Stimulated activated CD4-positive, alpha-beta T cell treated with anti-CD3 and anti-CD28 coated beads, Interleukin-2, amount 100 ng/mL, for 48 hours (primary cell): ENCODE results near the gene ITPK1.
"Not testable (repeated sequence)": the region's sequence is repeated elsewhere in the genome, so short reads cannot be mapped to it uniquely, and the experiment has no call there.

ENCODE experiments used
- DNase-seq, 2 donors: peaks; one replicate each; pipeline ENCODE4 v3.0.0-alpha.2; 2020

ITPK1 gene

GRCh38 chr14:93128725-93129459 is 13.2 kb upstream of the ITPK1 start:
- DNase-seq = no peak

GRCh38 chr14:93126111-93126510 is 10.4 kb upstream of the ITPK1 start:
- DNase-seq = no peak

GRCh38 chr14:93122826-93123225 is 7.1 kb upstream of the ITPK1 start:
- DNase-seq = no peak

GRCh38 chr14:93121030-93121834 is 5.5 kb upstream of the ITPK1 start:
- DNase-seq = no peak

- no peak for DNase-seq
These were observed 4.8 kb upstream of the ITPK1 start for GRCh38 chr14:93120517-93120916.

- DNase-seq = no peak
These were observed 1.0 kb upstream of the ITPK1 start for GRCh38 chr14:93116676-93117200.

GRCh38 chr14:93115069-93115820 is 480 bp downstream of the ITPK1 start:
- peak; percentile 71 to 81 for DNase-seq

- no peak for DNase-seq
These were observed 1.0 kb downstream of the ITPK1 start for GRCh38 chr14:93114713-93115068.

- DNase-seq = no peak
These were observed 1.5 kb downstream of the ITPK1 start for GRCh38 chr14:93114068-93114710.

GRCh38 chr14:93113678-93114067 is 2.1 kb downstream of the ITPK1 start:
- DNase-seq = no peak

GRCh38 chr14:93112891-93113677 is 2.6 kb downstream of the ITPK1 start:
- DNase-seq = peak; percentile 76 to 77

GRCh38 chr14:93111541-93111940 is 4.2 kb downstream of the ITPK1 start:
- DNase-seq = not testable (repeated sequence)

- no peak for DNase-seq
These were observed 4.8 kb downstream of the ITPK1 start for GRCh38 chr14:93110856-93111419.

- no peak for DNase-seq
These were observed 5.9 kb downstream of the ITPK1 start for GRCh38 chr14:93109572-93110481.

- DNase-seq = no peak
These were observed 7.6 kb downstream of the ITPK1 start for GRCh38 chr14:93108105-93108504.

GRCh38 chr14:93107453-93107852 is 8.3 kb downstream of the ITPK1 start:
- no peak for DNase-seq

GRCh38 chr14:93106541-93107156 is 9.1 kb downstream of the ITPK1 start:
- DNase-seq = no peak

- DNase-seq = not testable (repeated sequence)
These were observed 9.9 kb downstream of the ITPK1 start for GRCh38 chr14:93105856-93106255.

- DNase-seq = no peak
These were observed 10.4 kb downstream of the ITPK1 start for GRCh38 chr14:93105362-93105761.

- no peak for DNase-seq
These were observed 10.8 kb downstream of the ITPK1 start for GRCh38 chr14:93104961-93105360.
